ENCODE measurements around the gene NXNL1.

DNA sequence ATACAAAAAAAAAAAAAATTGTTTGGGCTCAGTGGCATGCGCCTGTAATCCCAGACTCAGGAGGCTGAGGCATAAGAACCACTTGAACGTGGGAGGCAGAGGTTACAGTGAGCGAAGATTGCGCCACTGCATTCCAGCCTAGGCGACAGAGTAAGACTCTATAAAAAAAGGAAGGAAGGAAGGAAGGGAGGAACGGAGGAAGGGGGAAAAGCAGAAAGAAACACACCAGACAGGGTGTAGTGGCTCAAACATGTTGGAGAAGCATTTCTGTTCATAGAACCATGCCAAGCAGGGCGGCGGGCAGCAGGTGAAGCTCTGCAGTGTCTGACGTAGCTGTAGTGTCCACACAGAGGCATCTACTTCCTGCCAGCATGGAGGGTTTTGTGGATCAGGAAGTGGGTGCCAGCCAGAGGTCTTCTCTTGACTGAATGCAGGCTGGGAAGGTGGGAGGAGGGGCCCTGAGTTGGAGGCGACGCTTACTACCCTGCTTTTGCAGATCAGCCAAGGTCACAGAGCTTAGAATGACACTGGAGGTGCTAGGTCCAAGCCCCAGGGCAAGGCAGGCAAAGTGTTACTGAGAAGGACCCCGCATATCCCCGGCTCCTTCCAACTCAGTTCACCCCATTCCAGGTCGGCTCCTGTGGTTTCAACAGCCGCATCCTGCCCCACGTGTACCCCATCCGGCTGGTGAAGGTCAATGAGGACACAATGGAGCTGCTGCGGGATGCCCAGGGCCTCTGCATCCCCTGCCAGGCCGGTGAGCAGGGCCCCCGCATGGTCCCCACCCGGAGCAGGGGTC, 39.1 kb upstream of the NXNL1 start:
- no peak for TF ChIP-seq EZH2phosphoT487 (IDR thresholded peaks at IDR 0.05; ENCODE audit: borderline replicate concordance, low read length)
- TF ChIP-seq, protein P1, sequence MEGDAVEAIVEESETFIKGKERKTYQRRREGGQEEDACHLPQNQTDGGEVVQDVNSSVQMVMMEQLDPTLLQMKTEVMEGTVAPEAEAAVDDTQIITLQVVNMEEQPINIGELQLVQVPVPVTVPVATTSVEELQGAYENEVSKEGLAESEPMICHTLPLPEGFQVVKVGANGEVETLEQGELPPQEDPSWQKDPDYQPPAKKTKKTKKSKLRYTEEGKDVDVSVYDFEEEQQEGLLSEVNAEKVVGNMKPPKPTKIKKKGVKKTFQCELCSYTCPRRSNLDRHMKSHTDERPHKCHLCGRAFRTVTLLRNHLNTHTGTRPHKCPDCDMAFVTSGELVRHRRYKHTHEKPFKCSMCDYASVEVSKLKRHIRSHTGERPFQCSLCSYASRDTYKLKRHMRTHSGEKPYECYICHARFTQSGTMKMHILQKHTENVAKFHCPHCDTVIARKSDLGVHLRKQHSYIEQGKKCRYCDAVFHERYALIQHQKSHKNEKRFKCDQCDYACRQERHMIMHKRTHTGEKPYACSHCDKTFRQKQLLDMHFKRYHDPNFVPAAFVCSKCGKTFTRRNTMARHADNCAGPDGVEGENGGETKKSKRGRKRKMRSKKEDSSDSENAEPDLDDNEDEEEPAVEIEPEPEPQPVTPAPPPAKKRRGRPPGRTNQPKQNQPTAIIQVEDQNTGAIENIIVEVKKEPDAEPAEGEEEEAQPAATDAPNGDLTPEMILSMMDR (conservative IDR thresholded peaks at IDR 0.05; ENCODE audit: low read depth, low read length) = no peak

Measured in PC-3 (cell line).